ENCODE results near the gene TUBB. TPM values are rescaled to one million over a fixed set of nuclear protein-coding genes. Genes with fewer than 3 reads are reported as not detected.

TUBB gene
- total and polyA plus RNA-seq, 9 of the 15 experiments (the other 6 are each of a cell fraction or from before 2014, with no cell fraction given): 971 to 2,870 (median 1,478) TPM

DNA sequence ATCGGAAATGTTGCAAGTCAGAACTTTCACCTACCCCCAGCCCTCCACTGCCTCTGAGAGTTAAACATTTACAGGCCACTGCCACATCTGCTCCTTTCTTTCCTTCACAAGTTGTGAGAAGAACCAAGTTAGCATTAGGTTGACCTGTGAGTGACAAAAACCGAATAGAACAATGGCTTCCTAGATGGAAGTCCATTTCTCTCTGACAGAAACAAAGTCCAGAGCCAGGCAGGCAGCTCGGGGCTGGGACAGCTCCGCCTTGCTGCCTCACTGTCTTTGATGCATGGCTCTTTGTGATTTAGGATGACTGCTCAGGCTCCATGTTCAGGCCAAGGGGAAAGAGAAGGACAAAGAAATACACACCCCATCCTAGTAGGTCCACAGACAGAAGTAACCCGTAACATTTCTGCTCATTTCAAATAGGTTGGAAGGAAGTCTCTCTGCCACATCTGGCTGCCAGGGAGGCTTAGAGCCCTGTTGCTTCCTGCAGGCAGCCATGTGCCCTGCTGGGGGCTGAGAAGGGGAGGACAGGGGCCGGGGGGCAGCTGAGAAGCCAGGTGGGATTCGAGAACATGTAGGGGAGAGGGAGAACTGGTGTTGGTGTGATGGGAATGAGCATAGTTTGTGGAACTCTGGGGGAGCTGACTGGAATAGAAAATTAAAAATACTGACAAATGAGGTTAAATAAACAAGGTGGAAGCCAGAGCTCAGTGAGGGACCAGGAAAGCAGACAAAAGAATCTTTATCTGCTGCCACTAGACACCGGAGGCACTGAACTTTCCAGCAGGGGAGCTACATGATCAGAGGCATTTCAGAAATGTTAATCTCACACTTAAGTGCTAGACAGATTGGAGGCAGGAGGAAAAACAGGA, 43.7 kb downstream of the TUBB start (continued):
- TF ChIP-seq, protein P1, sequence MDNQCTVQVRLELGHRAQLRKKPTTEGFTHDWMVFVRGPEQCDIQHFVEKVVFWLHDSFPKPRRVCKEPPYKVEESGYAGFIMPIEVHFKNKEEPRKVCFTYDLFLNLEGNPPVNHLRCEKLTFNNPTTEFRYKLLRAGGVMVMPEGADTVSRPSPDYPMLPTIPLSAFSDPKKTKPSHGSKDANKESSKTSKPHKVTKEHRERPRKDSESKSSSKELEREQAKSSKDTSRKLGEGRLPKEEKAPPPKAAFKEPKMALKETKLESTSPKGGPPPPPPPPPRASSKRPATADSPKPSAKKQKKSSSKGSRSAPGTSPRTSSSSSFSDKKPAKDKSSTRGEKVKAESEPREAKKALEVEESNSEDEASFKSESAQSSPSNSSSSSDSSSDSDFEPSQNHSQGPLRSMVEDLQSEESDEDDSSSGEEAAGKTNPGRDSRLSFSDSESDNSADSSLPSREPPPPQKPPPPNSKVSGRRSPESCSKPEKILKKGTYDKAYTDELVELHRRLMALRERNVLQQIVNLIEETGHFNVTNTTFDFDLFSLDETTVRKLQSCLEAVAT (IDR thresholded peaks at IDR 0.05): no peak
- TF ChIP-seq NCOR1 (IDR thresholded peaks at IDR 0.05) (no peak), HCFC1 (IDR thresholded peaks at IDR 0.05; ENCODE audit: low read depth, low read length) (no peak), TRIM28 (IDR thresholded peaks at IDR 0.05) (no peak), HDGF (IDR thresholded peaks at IDR 0.05) (no peak), ZFX (CRISPR knock-in tag; IDR thresholded peaks at IDR 0.05) (no peak), CBX2 (IDR thresholded peaks at IDR 0.05; ENCODE audit: insufficient read depth, low read length, poor library complexity, severe bottlenecking) (no peak), ZFPM2 (CRISPR knock-in tag; IDR thresholded peaks at IDR 0.05) (no peak), FOXM1 (IDR thresholded peaks at IDR 0.05; ENCODE audit: low read depth) (no peak), FOXM1 (CRISPR knock-in tag; IDR thresholded peaks at IDR 0.05; ENCODE audit: low read depth) (no peak), ZNF311 (CRISPR knock-in tag; IDR thresholded peaks at IDR 0.05) (no peak), DACH1 (IDR thresholded peaks at IDR 0.05; ENCODE audit: partially characterized antibody) (no peak)
- TF ChIP-seq, protein P2, sequence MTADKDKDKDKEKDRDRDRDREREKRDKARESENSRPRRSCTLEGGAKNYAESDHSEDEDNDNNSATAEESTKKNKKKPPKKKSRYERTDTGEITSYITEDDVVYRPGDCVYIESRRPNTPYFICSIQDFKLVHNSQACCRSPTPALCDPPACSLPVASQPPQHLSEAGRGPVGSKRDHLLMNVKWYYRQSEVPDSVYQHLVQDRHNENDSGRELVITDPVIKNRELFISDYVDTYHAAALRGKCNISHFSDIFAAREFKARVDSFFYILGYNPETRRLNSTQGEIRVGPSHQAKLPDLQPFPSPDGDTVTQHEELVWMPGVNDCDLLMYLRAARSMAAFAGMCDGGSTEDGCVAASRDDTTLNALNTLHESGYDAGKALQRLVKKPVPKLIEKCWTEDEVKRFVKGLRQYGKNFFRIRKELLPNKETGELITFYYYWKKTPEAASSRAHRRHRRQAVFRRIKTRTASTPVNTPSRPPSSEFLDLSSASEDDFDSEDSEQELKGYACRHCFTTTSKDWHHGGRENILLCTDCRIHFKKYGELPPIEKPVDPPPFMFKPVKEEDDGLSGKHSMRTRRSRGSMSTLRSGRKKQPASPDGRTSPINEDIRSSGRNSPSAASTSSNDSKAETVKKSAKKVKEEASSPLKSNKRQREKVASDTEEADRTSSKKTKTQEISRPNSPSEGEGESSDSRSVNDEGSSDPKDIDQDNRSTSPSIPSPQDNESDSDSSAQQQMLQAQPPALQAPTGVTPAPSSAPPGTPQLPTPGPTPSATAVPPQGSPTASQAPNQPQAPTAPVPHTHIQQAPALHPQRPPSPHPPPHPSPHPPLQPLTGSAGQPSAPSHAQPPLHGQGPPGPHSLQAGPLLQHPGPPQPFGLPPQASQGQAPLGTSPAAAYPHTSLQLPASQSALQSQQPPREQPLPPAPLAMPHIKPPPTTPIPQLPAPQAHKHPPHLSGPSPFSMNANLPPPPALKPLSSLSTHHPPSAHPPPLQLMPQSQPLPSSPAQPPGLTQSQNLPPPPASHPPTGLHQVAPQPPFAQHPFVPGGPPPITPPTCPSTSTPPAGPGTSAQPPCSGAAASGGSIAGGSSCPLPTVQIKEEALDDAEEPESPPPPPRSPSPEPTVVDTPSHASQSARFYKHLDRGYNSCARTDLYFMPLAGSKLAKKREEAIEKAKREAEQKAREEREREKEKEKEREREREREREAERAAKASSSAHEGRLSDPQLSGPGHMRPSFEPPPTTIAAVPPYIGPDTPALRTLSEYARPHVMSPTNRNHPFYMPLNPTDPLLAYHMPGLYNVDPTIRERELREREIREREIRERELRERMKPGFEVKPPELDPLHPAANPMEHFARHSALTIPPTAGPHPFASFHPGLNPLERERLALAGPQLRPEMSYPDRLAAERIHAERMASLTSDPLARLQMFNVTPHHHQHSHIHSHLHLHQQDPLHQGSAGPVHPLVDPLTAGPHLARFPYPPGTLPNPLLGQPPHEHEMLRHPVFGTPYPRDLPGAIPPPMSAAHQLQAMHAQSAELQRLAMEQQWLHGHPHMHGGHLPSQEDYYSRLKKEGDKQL (CRISPR knock-in tag; IDR thresholded peaks at IDR 0.05; ENCODE audit: borderline replicate concordance): no peak
- TF ChIP-seq, protein P3, sequence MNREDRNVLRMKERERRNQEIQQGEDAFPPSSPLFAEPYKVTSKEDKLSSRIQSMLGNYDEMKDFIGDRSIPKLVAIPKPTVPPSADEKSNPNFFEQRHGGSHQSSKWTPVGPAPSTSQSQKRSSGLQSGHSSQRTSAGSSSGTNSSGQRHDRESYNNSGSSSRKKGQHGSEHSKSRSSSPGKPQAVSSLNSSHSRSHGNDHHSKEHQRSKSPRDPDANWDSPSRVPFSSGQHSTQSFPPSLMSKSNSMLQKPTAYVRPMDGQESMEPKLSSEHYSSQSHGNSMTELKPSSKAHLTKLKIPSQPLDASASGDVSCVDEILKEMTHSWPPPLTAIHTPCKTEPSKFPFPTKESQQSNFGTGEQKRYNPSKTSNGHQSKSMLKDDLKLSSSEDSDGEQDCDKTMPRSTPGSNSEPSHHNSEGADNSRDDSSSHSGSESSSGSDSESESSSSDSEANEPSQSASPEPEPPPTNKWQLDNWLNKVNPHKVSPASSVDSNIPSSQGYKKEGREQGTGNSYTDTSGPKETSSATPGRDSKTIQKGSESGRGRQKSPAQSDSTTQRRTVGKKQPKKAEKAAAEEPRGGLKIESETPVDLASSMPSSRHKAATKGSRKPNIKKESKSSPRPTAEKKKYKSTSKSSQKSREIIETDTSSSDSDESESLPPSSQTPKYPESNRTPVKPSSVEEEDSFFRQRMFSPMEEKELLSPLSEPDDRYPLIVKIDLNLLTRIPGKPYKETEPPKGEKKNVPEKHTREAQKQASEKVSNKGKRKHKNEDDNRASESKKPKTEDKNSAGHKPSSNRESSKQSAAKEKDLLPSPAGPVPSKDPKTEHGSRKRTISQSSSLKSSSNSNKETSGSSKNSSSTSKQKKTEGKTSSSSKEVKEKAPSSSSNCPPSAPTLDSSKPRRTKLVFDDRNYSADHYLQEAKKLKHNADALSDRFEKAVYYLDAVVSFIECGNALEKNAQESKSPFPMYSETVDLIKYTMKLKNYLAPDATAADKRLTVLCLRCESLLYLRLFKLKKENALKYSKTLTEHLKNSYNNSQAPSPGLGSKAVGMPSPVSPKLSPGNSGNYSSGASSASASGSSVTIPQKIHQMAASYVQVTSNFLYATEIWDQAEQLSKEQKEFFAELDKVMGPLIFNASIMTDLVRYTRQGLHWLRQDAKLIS (CRISPR knock-in tag; IDR thresholded peaks at IDR 0.05): no peak
- TF ChIP-seq, protein P4, sequence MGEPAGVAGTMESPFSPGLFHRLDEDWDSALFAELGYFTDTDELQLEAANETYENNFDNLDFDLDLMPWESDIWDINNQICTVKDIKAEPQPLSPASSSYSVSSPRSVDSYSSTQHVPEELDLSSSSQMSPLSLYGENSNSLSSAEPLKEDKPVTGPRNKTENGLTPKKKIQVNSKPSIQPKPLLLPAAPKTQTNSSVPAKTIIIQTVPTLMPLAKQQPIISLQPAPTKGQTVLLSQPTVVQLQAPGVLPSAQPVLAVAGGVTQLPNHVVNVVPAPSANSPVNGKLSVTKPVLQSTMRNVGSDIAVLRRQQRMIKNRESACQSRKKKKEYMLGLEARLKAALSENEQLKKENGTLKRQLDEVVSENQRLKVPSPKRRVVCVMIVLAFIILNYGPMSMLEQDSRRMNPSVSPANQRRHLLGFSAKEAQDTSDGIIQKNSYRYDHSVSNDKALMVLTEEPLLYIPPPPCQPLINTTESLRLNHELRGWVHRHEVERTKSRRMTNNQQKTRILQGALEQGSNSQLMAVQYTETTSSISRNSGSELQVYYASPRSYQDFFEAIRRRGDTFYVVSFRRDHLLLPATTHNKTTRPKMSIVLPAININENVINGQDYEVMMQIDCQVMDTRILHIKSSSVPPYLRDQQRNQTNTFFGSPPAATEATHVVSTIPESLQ (CRISPR knock-in tag; IDR thresholded peaks at IDR 0.05): no peak

Measured in K562 (cell line).